Activated CD8-positive, alpha-beta memory T cell treated with anti-CD3 and anti-CD28 coated beads, Interleukin-2, amount 10 ng/mL, durations not matched to agents 7 days and 5 days (primary cell): ENCODE data around the gene LPIN2. TPM values are rescaled to one million over a fixed set of nuclear protein-coding genes. Genes with fewer than 3 reads are reported as not detected.

Experiments used
- ATAC-seq: fragments of 150-1000 bp; cut with Tn5 transposase; one replicate; pipeline ENCODE4 v1.10.0; 2021; ENCODE audit warnings: moderate library complexity
- CTCF ChIA-PET: fragments of 350-600 bp; sonication (Branson Sonifier 250); formaldehyde crosslinking; loops from one replicate; lab custom pipeline; 2021; ENCODE audit warnings: antibody characterized with exemption; lab: Charles Lee
- DNase-seq: peaks from one replicate; pipeline ENCODE4 v3.0.0-alpha.2; 2020
- H3K27ac Mint-ChIP-seq: one replicate; pipeline ENCODE4 v1.8.0; 2021; ENCODE audit warnings: mild to moderate bottlenecking, mixed read lengths
- H3K27me3 Mint-ChIP-seq: one replicate; pipeline ENCODE4 v1.8.0; 2021; ENCODE audit warnings: mixed read lengths
- H3K36me3 Mint-ChIP-seq: one replicate; pipeline ENCODE4 v1.8.0; 2021; ENCODE audit warnings: mild to moderate bottlenecking, mixed read lengths
- H3K4me1 Mint-ChIP-seq: one replicate; pipeline ENCODE4 v1.8.0; 2021; ENCODE audit warnings: mixed read lengths
- H3K4me3 Mint-ChIP-seq: one replicate; pipeline ENCODE4 v1.8.0; 2021; ENCODE audit warnings: mild to moderate bottlenecking, moderate library complexity, mixed read lengths
- H3K9me3 Mint-ChIP-seq: one replicate; pipeline ENCODE4 v1.8.0; 2022; ENCODE audit warnings: low read depth, mixed read lengths
- total RNA-seq, 2 experiments: library from RNA; stranded (reverse); gene quantifications; one replicate each; pipeline ENCODE4 v1.2.3, GENCODE V29; 2021

LPIN2 gene
- total RNA-seq, 2 experiments from 2014 or later = 77.6 to 78.4 TPM

DNA sequence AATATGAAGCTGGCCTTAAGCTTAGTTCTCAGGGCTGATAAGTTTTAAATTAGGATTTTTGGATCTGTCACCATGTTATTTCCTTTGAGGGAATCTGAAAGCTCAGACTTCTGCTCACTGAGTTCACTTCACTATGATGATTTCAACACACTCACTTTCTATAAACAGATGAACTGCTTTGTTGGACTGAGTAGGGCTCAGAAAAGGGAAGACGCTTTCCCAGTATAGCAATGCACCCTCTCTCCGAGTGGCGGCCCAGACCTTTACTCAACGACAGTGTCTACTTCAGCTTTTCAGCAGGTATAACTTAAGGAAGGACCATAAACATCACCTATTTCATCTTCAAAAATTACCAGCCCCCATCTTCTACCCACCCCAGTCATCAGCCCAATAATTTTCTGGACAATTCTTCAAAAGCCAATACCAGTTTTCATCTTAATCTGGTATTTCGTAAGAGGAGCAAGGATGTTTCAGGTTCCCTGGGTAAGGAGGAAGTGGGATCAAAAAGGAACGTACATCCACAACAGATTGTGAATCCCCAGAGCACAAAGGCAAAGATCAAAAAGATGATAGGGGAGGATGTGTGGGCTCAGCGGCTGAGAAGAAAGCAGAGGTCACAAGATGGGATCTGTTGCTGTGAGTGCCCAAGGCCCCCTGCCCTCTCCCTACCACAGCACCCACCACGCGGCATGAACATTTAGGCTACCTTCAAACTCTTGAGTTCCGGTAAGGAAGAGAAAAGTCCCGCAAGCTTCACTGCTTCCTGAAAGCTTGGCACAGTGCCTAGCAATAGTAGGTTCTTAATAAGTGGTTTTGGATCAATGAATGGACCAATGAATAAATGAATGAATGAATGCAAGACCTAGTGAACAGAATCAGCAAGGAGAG lies 41.9 kb downstream of the LPIN2 start:
- H3K4me3 Mint-ChIP-seq = peak overlapping the region; percentile 77
- peaks cover 27% of the 10 kb centered on the region for H3K36me3 Mint-ChIP-seq
- DNase-seq (peak; percentile 71), ATAC-seq (peak; percentile 29)
- peaks cover 93% of the 10 kb centered on the region for H3K4me1 Mint-ChIP-seq
- H3K27me3 Mint-ChIP-seq = no peaks in the 10 kb centered on the region
- CTCF ChIA-PET = interaction anchor here (1.2 to 6.4 kb wide), 8 partner anchors 8 to 275 kb away, joined by 4 to 67 read pairs (median 6); no protein-coding TSS in a partner anchor
- H3K27ac Mint-ChIP-seq = peak overlapping the region; percentile 98
- no peaks in the 10 kb centered on the region for H3K9me3 Mint-ChIP-seq

DNA sequence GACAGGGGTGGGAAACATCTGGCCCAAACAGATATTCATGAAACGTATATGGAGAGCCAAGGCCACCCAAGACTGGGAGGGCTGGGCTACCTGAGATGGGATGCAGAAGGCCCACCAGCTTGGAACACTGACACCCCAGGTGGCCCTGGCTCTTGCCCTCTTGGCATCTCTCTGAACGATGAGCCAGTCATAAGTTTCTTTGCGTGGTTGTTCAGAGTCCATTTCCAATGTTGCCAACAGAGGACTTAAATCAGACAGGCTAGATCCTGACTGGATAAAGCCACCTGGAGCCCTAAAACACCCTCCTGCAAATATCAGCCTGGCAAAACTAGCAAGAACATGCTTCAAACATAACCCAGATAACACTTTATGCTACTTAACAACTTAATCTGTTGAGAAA lies 42.6 kb downstream of the LPIN2 start:
- ATAC-seq = no peak
- Mint-ChIP-seq H3K9me3 (no peaks in the 10 kb centered on the region), H3K4me3 (peak overlapping the region; percentile 17), H3K36me3 (peaks cover 21% of the 10 kb centered on the region), H3K27me3 (no peaks in the 10 kb centered on the region), H3K4me1 (peaks cover 89% of the 10 kb centered on the region), H3K27ac (peak overlapping the region; percentile 98)
- CTCF ChIA-PET = interaction anchor here (1.2 to 6.4 kb wide), 7 partner anchors 8 to 276 kb away, joined by 4 to 67 read pairs (median 6); no protein-coding TSS in a partner anchor
- DNase-seq = no peak

DNA sequence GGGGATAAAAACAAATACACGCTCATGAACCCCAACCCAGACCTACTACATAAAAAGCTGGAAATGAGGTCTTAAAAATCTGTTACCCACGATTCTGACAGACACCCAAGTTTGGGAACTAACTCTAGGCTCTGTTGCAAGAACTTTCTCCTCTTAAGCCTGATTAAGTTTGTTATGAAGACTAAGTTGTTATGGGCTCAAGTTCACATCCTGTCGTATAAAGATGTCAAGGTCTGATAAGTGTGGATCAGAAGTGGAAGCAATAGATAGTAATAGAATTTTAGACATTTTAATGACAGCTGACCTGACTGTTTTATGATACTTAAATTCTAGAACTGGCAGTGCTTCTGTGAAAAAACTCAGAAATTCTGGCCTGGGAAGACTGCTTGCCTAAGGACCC lies 43.2 kb downstream of the LPIN2 start:
- Mint-ChIP-seq H3K27ac (peak overlapping the region; percentile 98), H3K9me3 (no peaks in the 10 kb centered on the region), H3K4me3 (peak overlapping the region; percentile 9), H3K4me1 (peaks cover 90% of the 10 kb centered on the region), H3K36me3 (peaks cover 20% of the 10 kb centered on the region), H3K27me3 (no peaks in the 10 kb centered on the region)
- ATAC-seq (no peak), DNase-seq (no peak)
- CTCF ChIA-PET = interaction anchor here (1.2 to 5.8 kb wide), 5 partner anchors 9 to 277 kb away, joined by 4 to 67 read pairs (median 7); no protein-coding TSS in a partner anchor

DNA sequence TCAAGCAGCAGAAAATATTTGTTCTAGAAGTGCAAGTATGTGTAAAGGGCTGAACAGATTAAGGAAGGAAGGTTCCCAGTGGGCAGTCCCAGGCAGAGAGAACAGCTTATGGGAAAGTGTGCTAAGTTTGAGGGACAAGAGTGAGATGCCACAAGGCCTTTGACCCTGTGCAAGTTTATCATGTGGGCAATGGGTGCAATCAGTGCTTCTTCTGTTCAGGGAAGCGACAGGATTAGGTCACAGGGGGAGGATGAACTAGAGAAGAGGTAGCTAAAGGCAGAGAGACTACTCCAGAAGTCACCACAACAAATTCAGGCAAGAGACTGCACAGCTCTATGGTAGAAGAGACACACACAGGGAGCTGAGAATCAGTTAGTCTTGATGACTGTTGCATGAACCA lies 44.3 kb downstream of the LPIN2 start:
- CTCF ChIA-PET = interaction anchor here (0.9 to 3.3 kb wide), 8 partner anchors 8 to 278 kb away, joined by 3 to 21 read pairs (median 7); no protein-coding TSS in a partner anchor
- no peak for DNase-seq
- no peaks in the 10 kb centered on the region for H3K27me3 Mint-ChIP-seq
- H3K4me1 Mint-ChIP-seq = peaks cover 88% of the 10 kb centered on the region
- H3K4me3 Mint-ChIP-seq = peak overlapping the region; percentile 66
- H3K36me3 Mint-ChIP-seq = peaks cover 25% of the 10 kb centered on the region
- H3K27ac Mint-ChIP-seq = peak overlapping the region; percentile 98
- no peaks in the 10 kb centered on the region for H3K9me3 Mint-ChIP-seq
- ATAC-seq = no peak

DNA sequence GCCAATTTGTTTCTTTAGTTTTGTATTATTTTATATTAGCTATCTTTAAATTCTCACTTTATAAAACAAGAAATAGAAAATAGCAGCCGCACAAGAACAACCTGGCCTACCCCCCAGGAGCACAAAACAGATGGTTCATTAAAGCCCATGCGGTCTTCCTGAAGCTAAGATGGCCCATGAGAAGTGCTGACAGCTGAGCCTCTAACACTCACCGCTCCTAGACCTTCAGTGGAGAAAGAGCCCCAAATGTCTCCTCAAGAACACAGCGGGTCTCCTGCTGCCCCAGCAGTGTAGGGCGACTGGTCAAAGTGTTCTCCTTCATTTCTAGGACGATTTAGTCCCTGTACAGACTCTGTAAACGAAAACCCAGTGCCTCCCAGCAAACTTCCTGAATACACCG lies 45.1 kb downstream of the LPIN2 start:
- CTCF ChIA-PET = interaction anchor here (0.6 to 3.3 kb wide), 10 partner anchors 7 to 280 kb away, joined by 3 to 21 read pairs (median 6); partner anchors contain the start of gene MYL12A
- H3K36me3 Mint-ChIP-seq = peaks cover 30% of the 10 kb centered on the region
- H3K4me3 Mint-ChIP-seq = peak overlapping the region; percentile 66
- no peaks in the 10 kb centered on the region for H3K27me3 Mint-ChIP-seq
- H3K27ac Mint-ChIP-seq = peak overlapping the region; percentile 98
- no peaks in the 10 kb centered on the region for H3K9me3 Mint-ChIP-seq
- DNase-seq = no peak
- no peak for ATAC-seq
- peaks cover 89% of the 10 kb centered on the region for H3K4me1 Mint-ChIP-seq

DNA sequence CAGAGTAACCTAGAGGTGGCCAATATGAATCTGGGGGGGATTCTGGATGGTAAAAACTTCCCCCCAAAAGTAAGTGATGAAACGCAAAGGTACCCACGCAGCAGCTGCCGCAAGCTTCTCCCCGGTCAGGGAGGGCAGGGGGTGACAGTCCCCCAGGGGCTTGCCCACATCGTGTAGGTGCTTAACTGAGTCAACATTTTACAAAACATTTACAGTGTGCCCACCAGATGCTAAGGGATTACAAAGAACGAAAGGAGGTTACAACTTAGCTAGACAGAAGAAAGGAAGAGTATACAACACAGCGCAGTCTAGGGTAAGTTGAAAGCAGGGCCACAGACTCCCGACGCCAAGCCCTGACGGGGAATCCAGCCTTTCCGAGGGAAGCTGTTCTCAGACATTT lies 45.6 kb downstream of the LPIN2 start:
- no peak for DNase-seq
- peak overlapping the region; percentile 66 for H3K4me3 Mint-ChIP-seq
- peaks cover 30% of the 10 kb centered on the region for H3K36me3 Mint-ChIP-seq

DNA sequence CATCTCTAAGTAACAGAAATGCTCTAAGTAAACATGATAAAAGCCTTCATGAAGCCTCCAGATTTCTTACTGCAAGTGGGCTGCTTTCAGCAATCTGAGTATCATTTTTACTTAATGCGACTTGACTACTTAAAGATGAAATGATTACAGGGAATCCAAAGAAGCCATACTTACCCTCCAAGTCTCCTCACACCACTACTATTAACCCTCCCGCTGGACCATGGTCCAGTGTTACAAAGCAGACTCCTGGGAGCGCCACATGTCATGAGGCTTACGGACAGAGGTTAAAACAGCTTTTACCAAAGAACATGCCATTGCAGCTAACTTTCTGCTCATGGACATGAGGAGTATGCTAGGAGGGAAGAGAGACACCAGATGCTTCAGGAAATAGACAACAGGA lies 46.4 kb downstream of the LPIN2 start:
- Mint-ChIP-seq H3K27me3 (no peaks in the 10 kb centered on the region), H3K27ac (peak overlapping the region; percentile 98), H3K4me1 (peaks cover 89% of the 10 kb centered on the region), H3K36me3 (peaks cover 26% of the 10 kb centered on the region), H3K9me3 (no peaks in the 10 kb centered on the region), H3K4me3 (peak overlapping the region; percentile 64)
- DNase-seq = no peak
- ATAC-seq = no peak
- CTCF ChIA-PET = interaction anchor here (1.1 to 3.3 kb wide), 5 partner anchors 8 to 33 kb away, joined by 3 to 21 read pairs (median 10); no protein-coding TSS in a partner anchor

More for the DNA sequence above, 45.6 kb downstream of the LPIN2 start:
- CTCF ChIA-PET = interaction anchor here (0.6 to 3.3 kb wide), 10 partner anchors 9 to 280 kb away, joined by 3 to 21 read pairs (median 4); partner anchors contain the start of gene MYL12A
- ATAC-seq = peak; percentile 20
- Mint-ChIP-seq H3K9me3 (no peaks in the 10 kb centered on the region), H3K4me1 (peaks cover 89% of the 10 kb centered on the region), H3K27me3 (no peaks in the 10 kb centered on the region), H3K27ac (peak overlapping the region; percentile 98)

DNA sequence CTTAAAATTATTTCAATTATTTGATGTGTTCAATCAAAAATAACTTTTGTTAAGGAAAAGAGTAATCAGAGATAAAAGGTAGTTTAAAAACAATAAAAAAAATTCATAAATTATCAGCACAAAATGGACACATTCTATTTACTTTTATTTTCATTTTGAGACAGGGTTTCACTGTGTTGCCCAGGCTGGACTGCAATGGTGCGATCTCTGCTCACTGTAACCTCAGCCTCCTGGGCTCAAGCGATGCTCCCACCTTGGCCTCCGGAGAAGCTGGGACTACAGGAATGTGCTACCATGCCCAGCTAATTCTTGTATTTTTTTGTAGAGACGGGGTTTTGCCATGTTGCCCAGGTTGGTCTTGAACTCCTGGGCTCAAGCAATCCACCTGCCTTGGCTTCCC lies 47.1 kb downstream of the LPIN2 start:
- H3K4me3 Mint-ChIP-seq = peak overlapping the region; percentile 64

DNA sequence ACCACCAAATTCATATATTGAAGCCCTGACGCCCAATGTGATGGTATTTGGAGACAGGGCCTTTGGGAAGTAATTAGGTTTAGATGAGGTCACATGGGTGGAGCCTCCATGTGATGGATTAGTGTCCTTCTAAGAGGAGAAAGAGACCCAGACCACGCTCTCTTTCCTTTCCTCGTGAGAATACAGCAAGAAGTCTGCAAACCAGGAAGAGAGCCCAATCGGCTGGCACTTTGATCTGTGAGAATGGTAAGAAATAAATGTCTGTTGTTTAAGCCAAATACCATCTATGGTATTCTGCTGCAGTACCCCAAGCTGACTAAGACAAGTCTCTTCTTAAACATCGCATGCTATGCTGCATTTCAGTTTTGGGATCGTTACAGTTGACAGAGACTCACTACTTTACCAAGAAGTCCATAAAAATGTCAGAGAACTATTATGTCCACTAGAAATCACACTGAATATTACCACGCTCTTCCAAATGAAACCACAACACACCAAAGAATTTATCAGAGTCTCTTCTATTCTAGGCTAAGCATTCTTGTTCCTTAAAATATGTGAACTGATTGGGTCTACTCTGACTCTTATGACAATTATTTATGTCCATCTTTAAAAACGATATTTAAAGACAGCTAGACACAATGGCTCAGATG lies 48.5 kb downstream of the LPIN2 start:
- Mint-ChIP-seq H3K27ac (peak overlapping the region; percentile 98), H3K36me3 (peaks cover 20% of the 10 kb centered on the region), H3K27me3 (no peaks in the 10 kb centered on the region), H3K4me3 (peak overlapping the region; percentile 58), H3K9me3 (no peaks in the 10 kb centered on the region), H3K4me1 (peaks cover 84% of the 10 kb centered on the region)
- ATAC-seq = no peak
- CTCF ChIA-PET = interaction anchor here (1.0 to 10.9 kb wide), 5 partner anchors 14 to 99 kb away, joined by 5 to 111 read pairs (median 5); no protein-coding TSS in a partner anchor
- DNase-seq = no peak

More for the DNA sequence above, 47.1 kb downstream of the LPIN2 start:
- CTCF ChIA-PET = interaction anchor here (0.7 to 10.9 kb wide), 4 partner anchors 14 to 97 kb away, joined by 3 to 111 read pairs (median 5); no protein-coding TSS in a partner anchor
- ATAC-seq (no peak), DNase-seq (no peak)
- Mint-ChIP-seq H3K9me3 (no peaks in the 10 kb centered on the region), H3K27me3 (no peaks in the 10 kb centered on the region), H3K36me3 (peaks cover 19% of the 10 kb centered on the region), H3K4me1 (peaks cover 89% of the 10 kb centered on the region), H3K27ac (peak overlapping the region; percentile 98)

Other genes with a start within 250 kb of the LPIN2 start
- 10 to 100 TPM; 17.3 to 19.0 TPM for gene EMILIN2, start 166.1 kb downstream of the LPIN2 start, total RNA-seq
- gene MYOM1, start 206.8 kb upstream of the LPIN2 start, total RNA-seq = 1 to 10 TPM; 1.6 to 3.8 TPM
- 100 to 1,000 TPM; 722 to 787 TPM for gene MYL12A, start 234.7 kb upstream of the LPIN2 start, total RNA-seq
- 100 to 1,000 TPM; 313 to 322 TPM for gene MYL12B, start 249.0 kb upstream of the LPIN2 start, total RNA-seq